Hematopoietic multipotent progenitor cell (in vitro differentiated cells): Measurements from ENCODE around the gene ZBTB20. TPM values are rescaled to one million over a fixed set of nuclear protein-coding genes. Genes with fewer than 3 reads are reported as not detected.
A peak's percentile ranks its signal among the peaks of the same experiment; 100 is the strongest.

Experiments used
- DNase-seq, 3 donors: peaks; one replicate each; pipeline ENCODE4 v3.0.0-alpha.2; 2011 to 2015; ENCODE audit warnings: low read depth in 2 of 3, low spot score in 2 of 3
- total RNA-seq: library from RNA; depleted of rRNA; stranded (reverse); fragments of >200 nt; gene quantifications from one replicate; pipeline ENCODE4 v1.2.3, GENCODE V29; 2012

The ZBTB20 gene
- total RNA-seq, 1 donor: 78.4 TPM

DNA sequence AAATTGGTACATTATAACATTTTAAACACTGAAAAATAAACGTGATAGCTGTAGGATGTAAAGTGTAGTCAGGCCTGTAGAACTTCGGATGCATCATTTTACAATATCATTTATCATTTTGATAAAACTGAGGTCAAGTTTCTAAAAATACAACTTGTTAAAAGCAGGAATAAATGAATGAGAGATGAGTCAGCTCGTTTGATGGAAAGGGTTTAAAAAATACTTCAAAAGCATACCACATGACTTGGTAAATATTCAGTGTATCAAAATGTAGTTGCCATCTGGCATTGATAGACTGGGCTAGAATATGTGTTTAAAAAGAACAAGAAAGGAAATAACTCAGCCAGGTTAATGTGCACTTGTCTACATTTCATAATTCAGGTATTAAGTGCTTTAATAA is 496.3 kb downstream of the ZBTB20 start:
- DNase-seq: no peak

- DNase-seq: peak in 2 of 3 donors; percentile 2 to 25
These were observed 497.8 kb downstream of the ZBTB20 start for GRCh38 chr3:114649331-114649730.

DNA sequence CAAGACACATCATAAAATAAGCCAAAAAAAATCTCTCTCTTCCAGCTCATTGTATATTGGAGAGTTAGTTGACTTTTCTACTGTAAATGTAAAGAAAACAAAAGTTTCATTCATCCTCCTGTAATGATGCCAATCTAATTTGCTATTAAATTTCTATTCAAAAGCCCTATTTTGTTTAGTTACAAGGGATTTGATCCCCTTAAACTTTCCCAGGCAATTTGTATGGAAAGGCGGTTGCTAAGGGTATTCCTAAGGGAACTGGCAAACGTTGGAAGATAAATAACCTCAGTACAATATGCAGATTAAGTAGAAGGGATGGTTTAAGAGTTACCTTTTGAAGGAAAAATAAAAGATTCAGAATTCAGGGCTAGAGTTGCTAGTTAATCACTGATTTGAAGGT is 500.6 kb downstream of the ZBTB20 start:
- no peak for DNase-seq

- no peak for DNase-seq
These were observed 501.7 kb downstream of the ZBTB20 start for GRCh38 chr3:114645392-114645791.

GRCh38 chr3:114644367-114644766 is 502.7 kb downstream of the ZBTB20 start:
- no peak for DNase-seq

- no peak for DNase-seq
These were observed 503.9 kb downstream of the ZBTB20 start for GRCh38 chr3:114642951-114643741.

- DNase-seq: no peak
These were observed 507.0 kb downstream of the ZBTB20 start for GRCh38 chr3:114640126-114640525.

DNA sequence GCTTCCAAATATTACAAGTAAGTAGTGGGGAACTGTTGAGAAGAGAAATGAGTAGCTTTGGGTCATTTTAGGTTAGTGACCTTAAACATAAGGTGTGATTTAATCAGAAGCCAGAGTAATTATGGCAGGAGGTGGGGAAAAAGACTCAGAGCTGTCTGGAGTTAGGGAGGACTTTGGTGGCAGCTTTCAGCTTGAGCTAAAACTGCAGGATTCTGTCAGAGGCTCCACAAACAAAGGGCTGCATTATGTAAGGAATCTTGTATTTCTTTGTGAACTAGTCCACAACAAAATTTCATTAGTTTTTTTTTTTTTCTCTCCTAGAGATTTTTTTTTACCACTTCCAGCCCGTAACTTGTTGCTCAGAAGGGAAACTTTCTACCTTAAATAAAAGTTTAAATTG is 507.9 kb downstream of the ZBTB20 start:
- DNase-seq: no peak

DNA sequence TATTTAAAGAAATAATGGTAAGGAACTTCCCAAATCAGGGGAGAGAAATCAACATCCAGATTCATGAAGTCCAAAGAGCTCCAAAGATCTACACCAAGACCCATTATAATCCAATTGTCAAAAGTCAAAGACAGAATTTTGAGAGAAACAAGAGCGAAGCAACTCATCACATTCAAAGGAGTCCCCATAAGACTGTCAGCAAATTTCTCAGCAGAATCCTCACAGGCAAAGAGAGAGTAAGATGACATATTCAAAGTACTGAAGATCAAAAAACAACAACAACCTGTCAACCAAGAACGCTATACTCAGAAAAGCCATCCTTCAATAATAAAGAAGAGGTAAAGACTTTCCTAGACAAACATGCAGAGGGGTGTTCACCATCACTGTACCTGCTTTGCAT is 511.2 kb downstream of the ZBTB20 start:
- DNase-seq: no peak

DNA sequence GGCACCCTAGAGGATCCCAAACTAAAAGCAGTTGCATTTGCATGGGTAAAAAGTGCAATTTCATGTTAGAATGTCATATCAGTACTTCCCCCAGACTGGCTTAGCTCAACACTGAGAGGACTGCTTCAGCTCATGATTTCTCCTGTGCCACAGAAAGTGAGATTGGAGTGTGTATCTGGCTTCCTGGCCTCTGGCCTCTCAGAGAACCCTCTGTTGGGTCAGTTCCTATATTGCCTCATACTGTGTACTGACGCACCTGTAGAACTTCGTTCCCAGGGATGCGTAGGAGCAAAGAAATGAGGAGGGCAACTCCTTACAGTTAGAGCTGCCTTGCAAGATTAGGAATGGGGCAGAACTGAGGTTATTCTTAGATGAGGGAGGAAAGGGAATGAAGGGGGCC is 512.5 kb downstream of the ZBTB20 start:
- no peak for DNase-seq

DNA sequence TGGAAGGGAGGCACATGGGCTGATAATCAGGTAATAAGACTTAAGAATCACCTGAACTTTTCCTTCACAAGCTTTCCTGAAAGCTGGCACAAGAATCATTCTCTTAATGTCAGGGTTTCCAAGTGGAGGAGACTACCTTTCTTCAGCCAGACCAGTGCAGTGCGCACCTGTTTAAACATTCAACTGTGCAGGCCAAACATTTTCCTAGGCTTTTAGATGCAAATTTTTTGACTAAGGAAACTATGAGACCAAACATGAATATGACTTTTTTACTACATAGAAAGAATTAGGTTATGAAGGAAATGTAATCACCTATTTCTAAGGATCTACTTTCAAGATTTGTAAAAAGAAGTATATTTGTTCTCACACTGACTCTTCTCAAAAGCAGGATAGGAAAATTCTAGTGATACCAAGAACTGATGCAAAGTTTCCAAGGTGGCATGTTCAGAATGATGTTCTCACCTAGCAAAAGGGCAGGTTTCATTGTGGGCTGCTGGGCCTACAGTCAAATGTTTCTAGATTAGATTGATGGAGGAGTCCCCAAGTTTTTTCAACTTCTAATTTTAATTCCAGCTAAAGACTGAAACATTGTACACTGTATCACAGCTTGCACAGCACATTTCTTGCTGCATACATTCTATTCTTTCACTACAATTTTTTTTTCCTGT is 514.2 kb downstream of the ZBTB20 start:
- no peak for DNase-seq

GRCh38 chr3:114627770-114628169 is 519.3 kb downstream of the ZBTB20 start:
- no peak for DNase-seq

- DNase-seq: no peak
These were observed 520.3 kb downstream of the ZBTB20 start for GRCh38 chr3:114626751-114627150.

DNA sequence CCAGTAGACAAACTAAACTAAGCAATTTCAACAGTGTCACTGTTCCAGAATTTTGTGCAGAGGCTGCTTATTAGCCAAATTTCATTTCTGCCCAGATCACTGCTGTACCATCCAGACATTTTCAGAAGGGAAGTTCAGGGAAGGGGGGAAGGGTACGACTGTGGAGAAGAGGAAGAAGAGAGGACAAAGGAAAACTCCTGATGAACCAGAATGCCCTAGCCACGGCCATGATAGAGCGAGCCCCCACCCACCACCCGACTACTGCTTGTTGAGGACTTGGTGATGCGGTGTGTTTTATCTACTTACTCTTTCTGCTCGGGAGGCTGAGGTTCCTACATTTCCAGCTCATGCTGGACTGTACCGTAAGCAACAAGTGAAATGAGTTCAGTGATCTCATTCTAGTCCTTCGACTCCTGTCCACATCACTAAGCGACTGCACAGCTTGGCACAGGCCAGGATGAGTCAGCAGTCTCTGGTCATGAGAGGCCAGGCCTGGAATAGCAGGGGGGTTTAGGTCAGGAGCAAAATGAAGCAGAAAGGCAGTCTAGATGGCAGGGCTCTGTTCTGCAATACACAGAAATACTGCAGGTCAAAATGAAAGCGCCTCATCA is 522.4 kb downstream of the ZBTB20 start:
- DNase-seq: peak in 2 of 3 donors; percentile 18 to 58

- no peak for DNase-seq
These were observed 523.0 kb downstream of the ZBTB20 start for GRCh38 chr3:114624047-114624445.

GRCh38 chr3:114623420-114624046 is 523.6 kb downstream of the ZBTB20 start:
- no peak for DNase-seq

GRCh38 chr3:114622001-114622400 is 525.1 kb downstream of the ZBTB20 start:
- no peak for DNase-seq

DNA sequence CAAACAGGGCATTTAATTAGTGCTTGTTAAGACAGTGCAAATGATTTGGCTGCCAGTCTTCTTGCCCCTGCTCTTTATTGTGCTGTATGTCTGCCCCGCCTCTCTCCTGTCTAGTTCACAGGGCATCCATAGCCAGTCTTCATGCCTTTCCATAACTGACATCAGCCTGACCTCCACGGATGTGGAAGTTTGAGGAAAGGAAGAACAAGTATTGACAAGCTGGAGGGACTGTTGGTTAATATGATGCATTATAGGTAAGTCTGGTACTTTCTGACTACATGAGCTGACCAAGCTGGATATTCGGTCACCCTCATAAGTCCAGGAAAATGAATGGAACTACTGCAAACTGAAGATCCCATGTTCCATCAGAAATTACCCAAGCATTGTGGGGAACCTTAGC is 527.3 kb downstream of the ZBTB20 start:
- DNase-seq: no peak

- no peak for DNase-seq
These were observed 531.5 kb downstream of the ZBTB20 start for GRCh38 chr3:114615523-114616085.

GRCh38 chr3:114609973-114610630 is 537.0 kb downstream of the ZBTB20 start:
- no peak for DNase-seq

- no peak for DNase-seq
These were observed 538.8 kb downstream of the ZBTB20 start for GRCh38 chr3:114608293-114608692.
